Natural killer cell treated with Interleukin-12 subunit alpha and Interleukin-12 subunit beta and Interleukin-15 and Interleukin-18, amount 100 ng/mL, for 72 hours (primary cell): ENCODE measurements around the gene SLC17A6. TPM values are rescaled to one million over a fixed set of nuclear protein-coding genes. Genes with fewer than 3 reads are reported as not detected.

Source experiments
- ATAC-seq, 2 donors: fragments of 150-1000 bp; cut with Tn5 transposase in 1 of 2; sonication (Bioruptor Pico), chemical (Tn5 transposase) in 1 of 2; 2 replicates each; pipeline ENCODE4 v1.10.0; 2021
- DNase-seq: peaks from one replicate; pipeline ENCODE4 v3.0.0; 2022; ENCODE audit warnings: low spot score
- H3K27ac Mint-ChIP-seq, 2 donors: 1 replicate in 1 of 2; 2 replicates in 1 of 2; pipeline ENCODE4 v1.8.0; 2022; ENCODE audit warnings: mixed read lengths in 2 of 2, mild to moderate bottlenecking in 1 of 2, moderate library complexity in 1 of 2
- H3K27me3 Mint-ChIP-seq, 2 donors: 1 replicate in 1 of 2; 2 replicates in 1 of 2; pipeline ENCODE4 v1.8.0; 2022; ENCODE audit warnings: mixed read lengths in 2 of 2
- H3K36me3 Mint-ChIP-seq: one replicate; pipeline ENCODE4 v1.8.0; 2022; ENCODE audit warnings: mixed read lengths
- H3K4me1 Mint-ChIP-seq, 2 donors: 1 replicate in 1 of 2; 2 replicates in 1 of 2; pipeline ENCODE4 v1.8.0; 2022; ENCODE audit warnings: low read depth in 2 of 2, mixed read lengths in 2 of 2, mild to moderate bottlenecking in 1 of 2
- H3K4me3 Mint-ChIP-seq: one replicate; pipeline ENCODE4 v1.8.0; 2022; ENCODE audit warnings: mixed read lengths
- H3K9me3 Mint-ChIP-seq: 2 replicates; pipeline ENCODE4 v1.8.0; 2022; ENCODE audit warnings: mixed read lengths
- total RNA-seq, 2 donors: library from RNA; stranded (reverse); gene quantifications; one replicate each; pipeline ENCODE4 v1.2.3, GENCODE V29; 2022

The SLC17A6 gene
- total RNA-seq, 2 donors from 2014 or later, result not detected

DNA sequence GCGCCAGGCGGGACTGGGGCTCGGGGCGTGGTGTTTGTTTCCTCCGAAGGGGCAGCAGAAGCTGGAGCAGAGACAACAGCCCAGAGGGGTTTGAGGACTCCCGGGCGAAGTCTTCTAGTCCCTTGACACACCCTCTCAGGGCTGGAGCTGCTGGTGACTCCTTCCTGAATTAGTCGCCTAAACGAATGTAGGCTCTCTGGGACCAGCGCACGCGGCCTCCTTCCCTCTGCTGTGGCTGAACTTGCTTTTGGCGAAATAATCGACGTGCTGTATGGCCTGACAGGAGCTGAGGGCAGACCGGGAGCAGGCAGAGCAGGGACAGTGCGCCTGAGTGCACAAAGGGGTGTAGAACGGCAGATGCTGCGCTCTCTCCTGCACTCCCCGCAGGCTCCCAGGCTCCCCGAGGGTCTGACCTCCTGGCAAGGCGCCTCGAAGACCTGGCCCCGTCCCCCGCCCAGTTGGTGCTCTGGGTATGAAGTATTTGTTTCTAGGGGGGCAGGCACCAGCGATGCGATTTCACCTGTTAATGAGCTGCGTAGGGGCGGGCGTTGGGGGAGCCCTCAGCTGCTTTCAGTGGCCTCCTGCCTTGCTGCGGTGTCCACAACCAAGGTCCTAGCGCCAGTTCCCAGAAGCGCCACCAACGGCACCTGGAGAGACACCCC is 5.3 kb downstream of the SLC17A6 start:
- Mint-ChIP-seq H3K27me3 (peaks cover 38 to 63% of the 10 kb centered on the region in 2 donors), H3K9me3 (no peaks in the 10 kb centered on the region), H3K27ac (no peak overlapping the region), H3K4me3 (no peak overlapping the region), H3K36me3 (peaks cover 10% of the 10 kb centered on the region), H3K4me1 (peaks cover 0 to 5% of the 10 kb centered on the region in 2 donors)
- ATAC-seq (no peak), DNase-seq (no peak)

DNA sequence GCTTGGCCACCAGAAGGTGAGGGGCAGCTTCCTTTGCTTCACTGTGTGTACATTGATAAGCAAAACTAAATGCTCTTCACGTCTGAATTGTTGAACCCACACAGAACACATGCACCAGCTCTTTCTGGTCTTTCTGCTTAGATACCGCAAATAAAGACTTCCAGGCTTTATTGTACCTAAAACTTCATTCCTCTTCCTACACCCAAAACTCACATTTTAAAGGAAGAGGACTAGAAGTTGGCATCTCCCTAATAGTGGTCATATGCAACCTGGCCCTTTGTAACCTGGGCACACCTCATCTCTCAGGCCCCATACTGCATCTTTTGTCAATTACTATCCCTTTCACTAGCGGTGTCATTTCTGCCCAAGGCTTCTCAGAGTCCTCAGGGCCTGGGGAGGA is 5.9 kb downstream of the SLC17A6 start:
- DNase-seq (no peak), ATAC-seq (no peak)
- no peaks in the 10 kb centered on the region for H3K9me3 Mint-ChIP-seq
- no peak overlapping the region for H3K4me3 Mint-ChIP-seq
- peaks cover 35 to 57% of the 10 kb centered on the region in 2 donors for H3K27me3 Mint-ChIP-seq
- peaks cover 0 to 5% of the 10 kb centered on the region in 2 donors for H3K4me1 Mint-ChIP-seq
- H3K27ac Mint-ChIP-seq, result no peak overlapping the region
- peaks cover 10% of the 10 kb centered on the region for H3K36me3 Mint-ChIP-seq

DNA sequence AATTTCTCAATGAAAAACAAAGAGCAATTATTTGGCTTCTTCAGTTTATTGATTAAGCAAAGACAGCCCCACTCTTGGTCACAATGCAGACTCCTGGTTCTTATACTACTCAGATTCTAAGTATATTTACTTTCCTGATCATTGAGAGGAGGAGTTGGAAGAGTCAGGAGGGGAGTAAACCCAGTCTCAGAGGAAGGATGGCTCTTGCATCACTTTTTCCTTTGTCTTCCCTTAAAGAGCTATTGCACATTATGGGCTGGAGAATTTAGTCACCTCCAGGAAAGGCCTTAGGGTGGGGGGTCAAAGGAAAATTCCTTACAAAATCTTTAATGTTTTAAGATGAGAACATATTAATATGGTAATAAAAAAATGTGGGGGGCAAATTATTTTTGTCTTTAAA is 8.1 kb downstream of the SLC17A6 start:
- peaks cover 26 to 37% of the 10 kb centered on the region in 2 donors for H3K27me3 Mint-ChIP-seq
- H3K4me3 Mint-ChIP-seq, result no peak overlapping the region
- DNase-seq (no peak), ATAC-seq (no peak)
- peaks cover 4% of the 10 kb centered on the region for H3K36me3 Mint-ChIP-seq
- H3K27ac Mint-ChIP-seq, result no peak overlapping the region
- H3K4me1 Mint-ChIP-seq, result no peaks in the 10 kb centered on the region
- H3K9me3 Mint-ChIP-seq, result no peaks in the 10 kb centered on the region

DNA sequence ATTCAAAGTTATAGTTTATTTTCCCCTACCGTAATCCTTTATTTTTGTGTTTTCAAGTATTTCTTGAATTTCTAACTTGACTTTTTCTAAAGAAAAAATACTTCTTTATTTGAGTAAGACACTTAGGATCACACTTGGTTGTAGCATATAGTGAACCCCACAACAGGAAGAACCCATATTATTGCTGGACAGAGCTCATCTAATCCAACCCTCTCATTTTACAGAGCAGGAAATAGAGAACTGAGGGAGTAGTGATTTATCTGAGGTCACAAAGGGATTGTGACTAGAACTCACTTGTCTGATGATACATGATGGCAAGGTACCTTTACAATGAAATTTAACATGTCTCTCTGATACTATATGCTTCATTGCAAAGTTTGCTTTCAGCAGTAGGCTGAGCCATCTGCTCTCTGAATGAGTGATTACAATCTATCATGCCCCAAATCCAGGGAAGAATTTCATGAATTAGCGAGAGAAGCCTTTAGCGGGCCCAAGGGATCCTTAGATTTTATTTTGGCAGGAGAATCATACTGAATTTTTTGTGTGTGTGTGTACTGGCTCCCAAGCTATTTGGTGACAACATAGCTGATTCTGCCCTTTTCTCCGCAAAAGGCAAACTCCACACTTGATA is 9.8 kb downstream of the SLC17A6 start:
- Mint-ChIP-seq H3K36me3 (no peaks in the 10 kb centered on the region), H3K4me1 (no peaks in the 10 kb centered on the region), H3K27ac (no peak overlapping the region), H3K4me3 (no peak overlapping the region), H3K9me3 (no peaks in the 10 kb centered on the region), H3K27me3 (peaks cover 14 to 24% of the 10 kb centered on the region in 2 donors)
- no peak for ATAC-seq
- no peak for DNase-seq

DNA sequence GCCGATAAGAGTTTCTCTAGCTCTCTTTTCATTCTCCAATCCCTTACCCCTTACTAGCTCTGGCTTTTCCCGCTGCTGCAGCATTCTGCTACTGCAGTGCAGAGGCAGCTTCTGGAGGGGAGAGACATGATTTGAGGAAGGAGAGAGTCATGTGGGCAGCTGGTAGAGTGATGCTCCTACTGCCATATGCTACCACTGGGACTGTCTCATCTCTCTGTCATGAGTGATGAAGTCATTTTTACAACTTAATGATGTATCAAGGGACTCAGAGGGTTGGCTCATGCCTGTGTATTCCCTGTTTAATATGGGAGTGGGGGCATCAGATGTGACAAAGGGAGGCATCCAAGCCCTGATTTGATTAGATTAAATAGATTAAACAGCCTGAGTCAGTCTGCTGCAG is 11.3 kb downstream of the SLC17A6 start:
- H3K4me3 Mint-ChIP-seq, result no peak overlapping the region
- H3K9me3 Mint-ChIP-seq, result no peaks in the 10 kb centered on the region
- no peak for DNase-seq
- no peaks in the 10 kb centered on the region for H3K36me3 Mint-ChIP-seq
- no peak overlapping the region for H3K27ac Mint-ChIP-seq
- no peak for ATAC-seq
- H3K4me1 Mint-ChIP-seq, result no peaks in the 10 kb centered on the region
- peaks cover 4 to 17% of the 10 kb centered on the region in 2 donors for H3K27me3 Mint-ChIP-seq

DNA sequence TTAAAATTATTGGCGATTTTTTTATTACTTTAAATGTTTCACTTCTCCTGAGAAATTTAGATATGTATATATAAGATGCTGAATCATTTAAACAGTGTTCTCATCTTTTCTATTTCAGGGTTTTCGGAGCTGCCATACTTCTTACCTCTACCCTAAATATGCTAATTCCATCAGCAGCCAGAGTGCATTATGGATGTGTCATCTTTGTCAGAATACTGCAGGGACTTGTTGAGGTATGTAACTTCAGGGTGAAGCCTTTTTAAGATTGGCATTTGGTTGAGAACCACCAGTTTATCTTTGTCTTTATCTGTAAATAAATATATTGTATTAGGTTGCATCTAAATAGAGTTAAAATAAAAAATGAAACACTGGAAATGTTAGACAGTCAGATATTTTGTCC is 21.1 kb downstream of the SLC17A6 start:
- ATAC-seq, result no peak

DNA sequence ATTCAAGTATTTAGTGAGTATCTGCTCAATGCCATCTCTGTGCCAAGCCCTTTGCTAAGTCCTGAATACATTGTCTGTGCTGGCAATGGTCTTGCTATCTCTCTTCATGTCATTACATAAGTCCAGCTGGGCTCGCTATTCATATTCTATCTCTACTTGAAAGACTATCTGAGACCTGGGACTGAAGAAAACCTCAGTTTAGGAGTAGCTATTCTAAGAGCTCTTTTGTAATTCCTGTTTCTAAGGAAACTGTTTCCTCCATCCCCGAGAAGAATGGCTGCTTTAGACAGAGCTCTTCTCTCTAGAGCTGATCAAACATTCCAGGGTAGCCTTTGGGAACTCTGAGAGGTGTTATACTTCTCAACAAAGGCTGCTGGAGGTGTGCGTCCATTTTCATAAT is 33.0 kb downstream of the SLC17A6 start:
- no peak for ATAC-seq
- no peaks in the 10 kb centered on the region for H3K36me3 Mint-ChIP-seq
- no peak overlapping the region for H3K27ac Mint-ChIP-seq

More for the DNA sequence above, 21.1 kb downstream of the SLC17A6 start:
- H3K27me3 Mint-ChIP-seq, result no peaks in the 10 kb centered on the region
- no peak overlapping the region for H3K27ac Mint-ChIP-seq
- no peak for DNase-seq
- H3K4me3 Mint-ChIP-seq, result no peak overlapping the region
- no peaks in the 10 kb centered on the region for H3K9me3 Mint-ChIP-seq
- no peaks in the 10 kb centered on the region for H3K36me3 Mint-ChIP-seq
- H3K4me1 Mint-ChIP-seq, result no peaks in the 10 kb centered on the region

DNA sequence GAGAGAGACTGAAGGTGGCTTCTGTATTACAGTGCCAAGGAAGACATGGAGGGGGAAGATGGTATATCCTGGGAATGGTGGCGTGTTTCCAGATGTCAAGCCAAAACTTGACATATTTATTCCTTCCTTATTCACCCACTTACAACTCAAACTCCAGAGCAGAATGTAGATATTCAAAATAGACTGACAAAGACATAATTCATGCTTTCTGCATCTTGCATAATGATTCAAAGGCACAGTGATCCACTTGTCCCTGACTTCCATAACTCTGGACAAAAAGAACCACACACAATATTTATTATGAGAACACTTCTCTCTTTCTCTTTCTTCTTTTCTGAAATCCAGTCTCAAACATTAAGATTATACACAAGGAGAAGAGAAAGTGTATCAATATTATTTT is 48.9 kb downstream of the SLC17A6 start:
- DNase-seq (no peak), ATAC-seq (no peak)
- H3K27ac Mint-ChIP-seq, result no peak overlapping the region
- H3K4me3 Mint-ChIP-seq, result no peak overlapping the region
- no peaks in the 10 kb centered on the region for H3K4me1 Mint-ChIP-seq
- H3K36me3 Mint-ChIP-seq, result no peaks in the 10 kb centered on the region
- H3K9me3 Mint-ChIP-seq, result peaks cover 3% of the 10 kb centered on the region
- no peaks in the 10 kb centered on the region for H3K27me3 Mint-ChIP-seq

More for the DNA sequence above, 33.0 kb downstream of the SLC17A6 start:
- no peaks in the 10 kb centered on the region for H3K27me3 Mint-ChIP-seq
- H3K4me3 Mint-ChIP-seq, result no peak overlapping the region
- no peaks in the 10 kb centered on the region for H3K9me3 Mint-ChIP-seq
- no peaks in the 10 kb centered on the region for H3K4me1 Mint-ChIP-seq
- DNase-seq, result no peak

DNA sequence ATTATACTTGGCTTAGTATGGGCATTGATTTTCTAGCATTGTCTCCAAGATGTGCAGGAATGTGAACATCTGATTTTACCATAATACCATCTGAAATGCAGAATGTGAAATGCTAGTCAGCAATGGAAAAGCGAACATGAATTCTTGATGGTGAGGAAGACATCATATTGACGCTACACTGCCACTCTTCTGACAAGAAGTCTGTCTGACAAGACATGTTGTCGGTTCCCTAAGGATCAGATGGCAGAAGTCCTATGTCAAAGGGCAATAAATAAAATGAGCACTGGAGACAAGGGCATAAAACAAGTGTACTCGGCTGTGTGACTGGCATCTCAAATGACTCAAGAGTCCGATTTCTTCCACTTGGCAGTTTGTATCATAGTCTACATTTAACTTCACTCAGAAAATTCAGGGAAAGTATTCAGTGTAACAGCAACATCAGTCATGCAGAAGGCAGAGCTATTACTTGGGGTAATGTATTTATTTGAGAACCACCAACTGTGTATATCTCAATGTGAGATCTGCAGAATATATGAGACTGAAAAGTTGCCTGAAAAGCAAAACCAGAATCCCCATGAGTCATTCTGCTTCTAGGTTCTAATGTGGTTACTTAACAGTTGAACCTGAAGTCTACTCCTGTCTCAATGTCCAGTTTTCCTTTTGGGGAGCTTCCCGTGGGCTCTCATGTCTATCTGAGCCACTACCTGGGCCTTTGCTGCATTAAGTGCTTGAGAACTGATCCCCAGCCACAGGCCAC is 51.5 kb downstream of the SLC17A6 start:
- Mint-ChIP-seq H3K9me3 (peaks cover 3% of the 10 kb centered on the region), H3K36me3 (no peaks in the 10 kb centered on the region), H3K4me1 (no peaks in the 10 kb centered on the region), H3K27ac (no peak overlapping the region), H3K27me3 (no peaks in the 10 kb centered on the region), H3K4me3 (no peak overlapping the region)
- ATAC-seq, result no peak
- no peak for DNase-seq

DNA sequence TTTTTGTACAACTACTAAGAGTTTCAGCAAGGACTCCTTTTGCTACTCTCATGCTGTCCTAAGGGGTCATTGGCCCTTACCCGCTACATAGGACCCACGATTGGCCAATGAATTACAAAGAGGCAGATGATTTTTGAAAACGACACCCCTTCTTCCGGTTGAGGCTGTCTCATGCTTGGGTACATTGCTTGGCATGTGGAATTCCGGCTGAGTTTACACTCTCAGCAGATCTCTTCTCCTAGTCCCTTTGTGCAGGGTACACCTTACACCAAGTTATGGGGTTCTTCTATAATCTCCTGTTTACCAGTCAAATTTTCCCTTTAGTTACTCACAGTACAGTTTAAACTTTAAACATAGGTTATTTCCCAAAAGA is 52.1 kb downstream of the SLC17A6 start:
- no peaks in the 10 kb centered on the region for H3K36me3 Mint-ChIP-seq
- H3K9me3 Mint-ChIP-seq, result peaks cover 3% of the 10 kb centered on the region
- no peak overlapping the region for H3K27ac Mint-ChIP-seq
- no peaks in the 10 kb centered on the region for H3K4me1 Mint-ChIP-seq
- no peaks in the 10 kb centered on the region for H3K27me3 Mint-ChIP-seq
- no peak overlapping the region for H3K4me3 Mint-ChIP-seq
- ATAC-seq, result no peak
- no peak for DNase-seq

DNA sequence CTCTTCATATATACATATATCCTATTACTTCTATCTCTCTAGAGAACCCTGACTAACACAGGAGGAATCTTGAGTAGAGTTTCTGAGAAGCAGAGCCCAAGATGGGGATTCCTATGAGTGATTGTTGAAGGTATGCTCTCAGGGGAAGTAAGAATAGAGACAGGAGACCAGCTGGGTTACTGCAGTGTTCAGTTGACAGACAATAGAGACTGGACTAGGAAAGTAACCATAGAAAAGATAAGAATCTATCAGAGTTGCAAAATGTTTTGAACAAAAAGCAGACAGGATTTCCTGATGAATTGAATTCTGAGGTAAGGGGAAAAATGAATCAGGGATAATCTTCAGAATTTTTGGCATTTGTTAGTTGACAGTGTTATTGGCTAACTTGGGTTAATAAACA is 54.4 kb downstream of the SLC17A6 start:
- DNase-seq (no peak), ATAC-seq (no peak)
- H3K9me3 Mint-ChIP-seq, result peaks cover 3% of the 10 kb centered on the region
- H3K4me3 Mint-ChIP-seq, result no peak overlapping the region
- H3K4me1 Mint-ChIP-seq, result no peaks in the 10 kb centered on the region
- H3K27me3 Mint-ChIP-seq, result no peaks in the 10 kb centered on the region
- no peak overlapping the region for H3K27ac Mint-ChIP-seq
- H3K36me3 Mint-ChIP-seq, result no peaks in the 10 kb centered on the region

DNA sequence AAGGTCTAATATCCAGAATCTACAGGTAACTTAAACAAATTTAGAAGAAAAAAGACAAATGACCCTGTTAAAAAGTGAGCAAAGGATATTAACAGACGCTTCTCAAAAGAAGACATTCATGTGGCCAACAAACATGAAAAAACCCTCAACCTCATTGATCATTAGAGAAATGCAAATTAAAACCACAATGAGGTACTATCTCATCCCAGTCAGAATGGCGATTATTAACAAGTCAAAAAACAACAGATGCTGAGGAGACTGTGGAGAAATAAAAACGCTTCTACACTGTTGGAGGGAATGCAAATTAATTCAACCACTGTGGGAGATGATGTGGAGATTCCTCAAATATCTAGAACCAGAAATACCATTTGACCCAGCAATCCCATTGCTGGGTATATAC is 67.2 kb downstream of the SLC17A6 start:
- no peaks in the 10 kb centered on the region for H3K9me3 Mint-ChIP-seq
- no peak overlapping the region for H3K27ac Mint-ChIP-seq
- ATAC-seq (no peak), DNase-seq (no peak)
- H3K27me3 Mint-ChIP-seq, result no peaks in the 10 kb centered on the region
- H3K4me3 Mint-ChIP-seq, result no peak overlapping the region
- no peaks in the 10 kb centered on the region for H3K36me3 Mint-ChIP-seq
- no peaks in the 10 kb centered on the region for H3K4me1 Mint-ChIP-seq

DNA sequence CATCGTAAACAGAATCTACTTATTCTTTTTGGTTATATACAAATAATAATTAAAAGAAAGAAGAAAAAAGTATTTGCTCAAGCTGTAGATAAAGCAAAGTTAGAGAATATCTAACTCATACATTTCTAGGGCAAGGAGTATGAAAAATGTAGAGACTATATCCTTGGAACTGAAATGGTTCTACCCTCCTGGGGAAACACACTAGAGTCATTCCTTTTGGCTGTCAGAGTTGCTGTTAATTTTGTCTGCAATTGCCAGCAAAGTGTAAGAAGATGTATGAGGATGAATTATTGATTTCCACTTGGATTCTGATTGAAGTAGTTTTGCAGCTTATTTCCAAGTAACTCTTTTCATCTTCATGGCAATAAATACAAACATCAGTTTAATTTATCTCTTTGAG is 69.1 kb downstream of the SLC17A6 start:
- no peaks in the 10 kb centered on the region for H3K4me1 Mint-ChIP-seq
- H3K36me3 Mint-ChIP-seq, result no peaks in the 10 kb centered on the region
- H3K4me3 Mint-ChIP-seq, result no peak overlapping the region
- no peak for DNase-seq
- no peaks in the 10 kb centered on the region for H3K9me3 Mint-ChIP-seq
- H3K27me3 Mint-ChIP-seq, result no peaks in the 10 kb centered on the region
- no peak for ATAC-seq
- H3K27ac Mint-ChIP-seq, result no peak overlapping the region

DNA sequence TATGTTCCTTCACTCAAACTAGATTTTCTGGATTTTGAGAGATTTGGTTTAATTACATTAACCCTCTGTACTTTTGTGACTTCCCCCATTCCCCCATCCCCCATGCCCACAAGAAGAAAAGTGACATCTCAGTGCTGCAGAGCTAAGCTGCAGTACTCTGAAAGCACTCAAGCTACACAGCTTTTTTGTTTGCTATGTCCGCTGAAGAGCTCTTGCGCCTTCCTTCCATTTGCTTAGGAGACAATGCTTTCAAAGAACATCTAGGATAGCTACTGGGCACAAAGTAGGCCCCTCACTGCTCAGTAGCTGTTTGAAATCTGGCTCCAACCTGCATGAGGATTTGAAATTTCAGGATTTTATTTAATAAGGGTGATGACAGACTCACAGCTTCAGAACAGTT is 69.7 kb downstream of the SLC17A6 start:
- Mint-ChIP-seq H3K4me1 (no peaks in the 10 kb centered on the region), H3K9me3 (peaks cover 2% of the 10 kb centered on the region), H3K27me3 (no peaks in the 10 kb centered on the region), H3K27ac (no peak overlapping the region), H3K4me3 (no peak overlapping the region), H3K36me3 (no peaks in the 10 kb centered on the region)
- DNase-seq, result no peak
- no peak for ATAC-seq
